ENCODE results near the gene DPYD.

The DPYD gene

GRCh38 chr1:97837161-97837560 is 83.7 kb downstream of the DPYD start:
- DNase-seq (ENCODE audit: low spot score), result no peak

DNA sequence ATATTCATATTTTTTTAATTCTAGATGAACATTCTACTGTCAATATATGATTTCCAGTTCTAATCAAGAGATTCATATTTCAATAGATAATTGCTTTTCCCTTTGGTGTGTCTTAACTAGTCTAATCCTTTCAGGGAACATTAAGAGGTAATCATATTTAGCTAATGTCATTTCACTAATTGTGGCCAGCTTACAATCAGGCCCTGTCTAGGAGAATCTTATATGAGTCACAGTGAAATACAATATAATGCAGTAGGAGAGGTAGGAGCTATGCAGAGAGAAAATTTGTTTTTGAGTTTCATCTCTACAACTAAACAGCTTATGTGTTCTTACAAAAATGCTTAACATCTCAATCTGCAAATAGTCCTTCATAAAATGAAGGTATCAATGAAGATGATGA is 85.9 kb downstream of the DPYD start:
- no peak for DNase-seq (ENCODE audit: low spot score)

GRCh38 chr1:97833881-97834280 is 87.0 kb downstream of the DPYD start:
- DNase-seq (ENCODE audit: low spot score), result no peak

DNA sequence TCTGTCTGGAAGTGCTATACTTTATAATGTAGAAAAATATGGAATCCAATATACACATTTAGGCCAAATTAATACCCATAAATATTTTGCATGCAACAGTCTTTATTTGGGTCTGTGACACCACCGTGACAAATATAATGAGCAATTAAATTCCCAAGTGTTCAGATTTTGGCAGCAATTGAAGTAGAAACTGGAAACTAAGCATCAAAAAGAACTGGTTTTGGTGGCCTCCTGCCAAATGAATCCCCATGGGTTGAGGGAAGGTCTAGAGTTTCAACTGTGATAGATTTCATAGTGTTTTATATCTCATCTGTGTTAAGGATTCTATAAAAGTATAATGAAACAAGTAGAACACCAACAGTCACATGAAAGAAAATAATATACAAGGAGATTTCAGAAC is 88.4 kb downstream of the DPYD start:
- no peak for DNase-seq (ENCODE audit: low spot score)

GRCh38 chr1:97827887-97828286 is 92.9 kb downstream of the DPYD start:
- no peak for DNase-seq (ENCODE audit: low spot score)

GRCh38 chr1:97826820-97827219 is 94.0 kb downstream of the DPYD start:
- no peak for DNase-seq (ENCODE audit: low spot score)

GRCh38 chr1:97824624-97825023 is 96.2 kb downstream of the DPYD start:
- no peak for DNase-seq (ENCODE audit: low spot score)

GRCh38 chr1:97824200-97824599 is 96.6 kb downstream of the DPYD start:
- no peak for DNase-seq (ENCODE audit: low spot score)

GRCh38 chr1:97820470-97821188 is 100.2 kb downstream of the DPYD start:
- DNase-seq (ENCODE audit: low spot score), result peak; percentile 5

GRCh38 chr1:97816927-97817326 is 103.9 kb downstream of the DPYD start:
- DNase-seq (ENCODE audit: low spot score), result no peak

GRCh38 chr1:97814804-97815203 is 106.0 kb downstream of the DPYD start:
- no peak for DNase-seq (ENCODE audit: low spot score)

- no peak for DNase-seq (ENCODE audit: low spot score)
These were observed 106.7 kb downstream of the DPYD start for GRCh38 chr1:97814121-97814520.

GRCh38 chr1:97812076-97812475 is 108.8 kb downstream of the DPYD start:
- no peak for DNase-seq (ENCODE audit: low spot score)

DNA sequence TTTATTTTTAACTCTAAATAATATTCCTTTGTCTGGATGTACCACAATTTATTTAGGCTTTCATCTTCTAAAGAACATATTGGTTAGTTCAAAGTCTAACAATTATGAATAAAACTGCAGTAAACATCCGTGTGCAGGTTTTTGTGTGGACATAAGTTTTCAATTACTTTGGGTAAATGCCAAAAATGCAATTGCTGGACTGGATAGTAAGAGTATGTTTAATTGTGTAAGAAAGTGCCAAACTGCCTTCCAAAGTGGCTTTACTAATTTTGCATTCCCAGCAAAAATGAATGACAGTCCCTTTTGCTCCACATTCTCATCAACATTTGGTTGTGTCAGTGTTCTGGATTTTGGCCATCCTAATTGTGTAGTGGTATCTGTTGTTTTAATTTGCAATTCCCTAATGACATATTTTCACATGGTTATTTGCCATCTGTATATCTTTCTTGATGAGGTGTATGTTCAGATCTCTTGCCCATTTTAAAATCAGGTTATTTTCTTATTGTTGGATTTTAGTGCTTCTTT is 113.8 kb downstream of the DPYD start:
- no peak for DNase-seq (ENCODE audit: low spot score)

DNA sequence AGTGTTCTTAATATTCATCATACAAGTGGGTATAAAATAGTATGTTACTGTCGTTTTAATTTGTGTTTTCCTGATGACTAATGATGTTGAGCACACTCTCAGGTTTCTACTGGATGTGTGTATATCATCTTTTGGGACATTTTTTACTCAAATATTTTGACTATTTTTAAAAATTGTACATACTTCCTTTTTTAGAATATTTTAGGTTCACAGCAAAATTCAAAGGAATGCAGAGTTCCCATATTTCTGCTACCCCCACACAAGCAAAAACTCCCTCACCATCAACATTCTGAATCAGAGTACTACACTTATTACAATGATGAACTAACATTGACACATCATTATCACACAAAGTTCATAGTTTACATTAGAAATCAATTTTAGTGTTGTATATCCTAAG is 114.5 kb downstream of the DPYD start:
- DNase-seq (ENCODE audit: low spot score), result no peak

DNA sequence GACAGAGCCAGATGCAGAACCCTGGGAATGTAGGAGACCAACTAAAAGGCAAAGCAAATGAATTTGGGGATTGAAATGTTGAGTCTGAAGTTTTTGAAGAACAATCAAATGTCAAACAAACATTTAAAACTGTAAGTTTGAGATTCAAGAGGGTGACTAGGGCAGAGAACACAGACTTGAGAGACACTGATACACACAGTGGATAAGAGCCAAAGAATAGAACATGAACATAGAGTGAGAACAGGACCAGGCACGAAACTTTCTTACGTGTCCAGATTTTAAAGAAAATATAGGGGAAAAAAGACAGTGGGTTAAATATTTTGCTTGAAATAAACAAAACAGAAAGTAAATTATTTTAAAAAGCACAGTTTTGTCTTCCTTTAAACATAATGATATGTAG is 115.7 kb downstream of the DPYD start:
- DNase-seq (ENCODE audit: low spot score), result no peak

DNA sequence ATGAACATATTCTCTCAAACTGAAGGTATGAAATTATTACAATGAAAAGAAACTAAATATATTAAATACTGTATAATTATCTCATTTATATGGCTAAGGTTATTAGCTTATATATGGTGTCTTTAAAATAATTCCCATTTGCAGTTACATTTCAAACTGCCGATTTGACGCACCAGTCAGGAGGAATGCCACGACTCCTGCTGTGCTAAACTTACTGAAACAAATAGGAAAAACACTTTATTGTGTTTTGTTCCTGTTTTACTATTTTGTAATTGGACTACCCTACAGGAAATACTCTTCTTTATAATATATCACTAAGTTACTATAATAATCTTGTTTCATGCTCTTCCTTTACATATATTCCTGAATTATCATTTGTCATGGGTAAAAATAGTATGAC is 117.8 kb downstream of the DPYD start:
- DNase-seq (ENCODE audit: low spot score), result no peak

DNA sequence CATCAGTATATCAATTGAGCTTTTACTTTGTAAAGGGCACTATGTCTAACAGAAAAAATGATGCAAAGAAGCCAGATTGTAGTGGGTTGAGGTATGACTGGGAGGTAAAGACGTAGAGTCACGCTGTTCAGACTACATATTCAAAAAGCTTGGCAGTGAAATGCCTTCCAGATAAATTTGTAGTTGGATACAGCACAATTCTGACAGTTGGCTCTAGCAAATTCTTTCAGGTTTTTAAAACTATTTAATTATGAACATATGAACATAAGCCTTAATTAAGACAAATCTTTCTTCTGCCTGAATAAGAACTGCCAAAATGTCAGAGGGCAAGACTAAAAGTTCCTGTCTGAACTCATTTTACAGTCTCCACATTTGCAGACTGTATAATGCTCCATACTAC is 118.8 kb downstream of the DPYD start:
- DNase-seq (ENCODE audit: low spot score), result no peak

DNA sequence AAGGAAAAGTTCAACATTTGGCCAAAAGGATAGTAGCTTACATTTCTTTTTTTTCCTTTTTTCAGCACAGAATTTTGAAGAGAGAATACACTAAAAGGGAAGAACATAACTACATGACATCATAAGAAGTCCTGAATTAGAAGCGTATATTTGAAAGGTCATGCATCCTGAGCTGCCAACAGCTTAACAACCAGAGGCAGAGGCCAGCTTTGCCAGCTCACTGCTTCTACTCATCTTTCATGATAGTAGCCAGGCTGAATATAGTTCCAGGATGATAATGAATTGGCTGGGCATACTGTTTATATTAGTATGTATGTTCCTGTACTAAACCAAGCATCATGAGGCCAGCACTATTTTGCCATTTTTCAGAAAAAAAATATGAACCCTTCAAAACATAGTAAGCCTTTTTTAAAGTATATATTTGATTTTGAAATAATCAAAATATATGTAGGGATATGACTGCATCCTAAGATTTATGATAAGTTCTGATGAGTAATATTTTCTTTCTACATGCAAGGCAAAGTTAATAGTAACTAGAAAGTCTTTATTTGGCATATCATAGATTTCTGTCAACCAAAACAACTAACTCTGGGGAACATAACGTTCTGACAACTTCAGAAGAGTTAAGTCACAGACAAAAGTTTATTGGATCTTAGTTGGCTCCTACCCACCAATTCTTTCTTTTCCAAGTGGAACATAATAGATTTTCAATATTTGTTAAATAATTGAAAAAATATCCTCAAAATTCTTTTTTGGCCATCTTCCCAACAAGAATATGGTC is 123.2 kb downstream of the DPYD start:
- no peak for DNase-seq (ENCODE audit: low spot score)

DNA sequence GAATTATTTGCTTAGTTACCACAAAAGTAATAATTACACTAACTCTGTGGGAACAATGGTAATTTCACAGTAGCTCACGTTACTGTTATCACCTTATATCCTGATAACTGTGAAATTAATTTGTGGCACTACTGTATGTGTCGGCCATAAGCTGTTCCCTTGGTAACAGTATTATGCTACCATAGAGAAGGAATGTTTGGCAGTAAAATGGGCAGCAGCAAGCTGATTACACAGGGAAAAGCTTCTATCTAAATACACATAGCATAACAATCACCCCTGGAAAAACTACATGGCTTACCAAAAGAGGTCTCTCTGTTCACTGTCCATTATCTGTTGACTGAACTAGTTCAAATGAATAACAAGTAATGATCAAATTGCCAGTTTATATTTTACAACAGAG is 124.1 kb downstream of the DPYD start:
- no peak for DNase-seq (ENCODE audit: low spot score)

DNA sequence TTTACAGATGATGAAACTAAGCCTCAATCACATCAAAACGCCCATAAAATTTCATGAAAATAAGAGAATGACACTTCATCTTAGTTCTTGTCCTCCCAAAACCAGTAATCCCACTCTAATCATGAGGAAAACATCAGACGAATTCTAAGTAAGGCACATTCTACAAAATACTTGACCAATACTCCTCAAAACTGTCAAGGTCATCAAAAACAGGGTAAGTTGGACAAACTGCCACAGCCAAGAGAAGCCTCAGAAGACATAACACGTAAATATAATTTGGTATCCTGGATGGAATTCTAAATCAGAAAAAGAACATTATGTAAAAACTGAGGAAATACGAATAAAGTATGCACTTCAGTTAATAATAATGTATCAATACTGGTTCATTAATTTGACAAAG is 128.2 kb downstream of the DPYD start:
- DNase-seq (ENCODE audit: low spot score), result no peak

DNA sequence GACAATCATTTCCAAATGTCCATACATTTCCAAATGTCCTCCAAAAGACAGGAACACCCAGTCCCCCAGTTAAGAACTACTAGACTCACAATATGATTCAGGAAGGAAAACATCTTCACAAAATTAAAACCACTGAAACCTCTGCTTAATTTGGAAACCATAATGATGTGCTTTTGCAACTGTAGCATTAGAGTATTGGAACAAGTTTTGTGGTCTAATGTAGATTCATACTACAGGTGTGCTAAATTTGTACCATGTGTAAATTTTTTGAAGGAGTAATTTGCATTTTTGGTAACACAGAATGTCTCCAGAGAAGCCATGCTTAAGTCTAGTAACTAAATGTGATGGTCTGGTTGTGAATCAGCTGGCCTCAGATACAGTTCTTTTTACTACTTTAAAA is 129.6 kb downstream of the DPYD start:
- no peak for DNase-seq (ENCODE audit: low spot score)

DNA sequence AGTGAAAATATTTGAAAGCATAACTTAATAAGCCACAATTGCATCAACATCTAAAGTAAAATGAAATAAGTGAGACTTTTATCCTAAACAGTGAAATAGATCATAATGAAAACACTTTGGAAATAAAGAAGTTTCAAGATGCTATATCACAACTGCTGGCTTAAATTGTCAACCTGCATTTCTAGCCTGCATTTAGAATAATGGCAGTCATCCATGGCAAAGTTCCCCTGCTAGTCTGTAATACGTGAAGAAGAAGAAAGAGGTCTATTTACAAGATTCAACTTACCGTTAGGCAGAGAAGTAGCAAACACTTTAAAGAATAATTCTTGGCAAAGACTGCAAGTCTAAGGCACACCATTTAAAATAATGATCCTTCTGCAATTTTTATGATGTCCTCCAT is 133.6 kb downstream of the DPYD start:
- no peak for DNase-seq (ENCODE audit: low spot score)

DNA sequence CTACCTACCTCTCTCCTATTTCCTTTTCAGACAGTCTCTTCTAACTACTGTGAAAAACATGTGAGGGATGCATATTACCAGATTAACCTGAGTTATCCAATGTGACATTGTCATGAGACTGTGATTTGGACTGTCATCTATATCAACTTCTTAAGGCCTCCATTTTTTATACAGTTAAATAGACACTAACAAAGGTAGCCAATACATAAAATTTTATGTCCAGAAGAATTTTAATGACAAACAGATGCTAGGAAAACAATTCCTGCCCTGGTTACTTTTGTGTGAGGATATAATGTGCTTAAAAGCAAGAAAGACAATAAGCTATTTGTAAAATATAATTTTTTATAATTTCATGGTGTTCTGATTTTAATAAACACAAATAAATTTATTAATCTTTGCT is 136.2 kb downstream of the DPYD start:
- no peak for DNase-seq (ENCODE audit: low spot score)

All from CD4-positive, alpha-beta T cell treated with Interleukin-2 at 100 ng/mL for 4 hours (primary cell).